Vagina (tissue), 2 donors: ENCODE measurements around the gene THSD7A.

Experiments used
- POLR2A ChIP-seq, 2 donors: fragments of 450-650 bp; IDR thresholded peaks; one replicate each; pipeline ENCODE4 v1.6.1; 2017; ENCODE audit warnings: antibody characterized with exemption in 2 of 2, mild to moderate bottlenecking in 2 of 2, moderate library complexity in 2 of 2
- POLR2AphosphoS5 ChIP-seq, 2 donors: sonication (generic); formaldehyde crosslinking; IDR thresholded peaks; one replicate each; pipeline ENCODE4 v1.9.0; 2017; ENCODE audit warnings: antibody characterized with exemption in 2 of 2, mild to moderate bottlenecking in 2 of 2, low read depth in 1 of 2; ENCODE audit not compliant: insufficient read depth in 1 of 2
- TF ChIP-seq, protein P1 (sequence below), 3 experiments: fragments of 450-650 bp in 2 of 3; fragments of 200-600 bp in 1 of 3; sonication (generic) in 1 of 3; IDR thresholded peaks; one replicate each; pipeline ENCODE4 v1.5.1; 2017 to 2019; ENCODE audit warnings: antibody characterized with exemption in 3 of 3, mild to moderate bottlenecking in 2 of 3, moderate library complexity in 2 of 3

DNA sequence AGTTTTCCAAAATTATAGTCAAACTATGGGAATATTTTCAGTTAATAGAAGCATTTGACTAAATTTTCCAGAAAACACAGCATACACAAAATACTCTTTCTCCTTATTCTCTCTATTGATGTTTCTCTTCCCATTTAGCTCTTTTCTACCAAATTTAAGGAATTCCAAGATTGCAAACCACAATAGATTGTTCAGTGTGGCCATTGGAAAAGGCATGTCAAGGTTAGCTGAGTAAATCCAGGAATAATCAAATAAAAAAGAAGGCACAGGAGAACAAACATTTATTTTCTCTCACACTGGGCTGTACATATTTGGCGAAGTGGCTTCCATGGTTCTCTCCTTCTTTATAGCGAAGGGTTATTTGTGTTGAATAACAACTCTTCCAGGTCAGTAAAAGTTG is 117.3 kb downstream of the THSD7A start:
- TF ChIP-seq, protein P1, sequence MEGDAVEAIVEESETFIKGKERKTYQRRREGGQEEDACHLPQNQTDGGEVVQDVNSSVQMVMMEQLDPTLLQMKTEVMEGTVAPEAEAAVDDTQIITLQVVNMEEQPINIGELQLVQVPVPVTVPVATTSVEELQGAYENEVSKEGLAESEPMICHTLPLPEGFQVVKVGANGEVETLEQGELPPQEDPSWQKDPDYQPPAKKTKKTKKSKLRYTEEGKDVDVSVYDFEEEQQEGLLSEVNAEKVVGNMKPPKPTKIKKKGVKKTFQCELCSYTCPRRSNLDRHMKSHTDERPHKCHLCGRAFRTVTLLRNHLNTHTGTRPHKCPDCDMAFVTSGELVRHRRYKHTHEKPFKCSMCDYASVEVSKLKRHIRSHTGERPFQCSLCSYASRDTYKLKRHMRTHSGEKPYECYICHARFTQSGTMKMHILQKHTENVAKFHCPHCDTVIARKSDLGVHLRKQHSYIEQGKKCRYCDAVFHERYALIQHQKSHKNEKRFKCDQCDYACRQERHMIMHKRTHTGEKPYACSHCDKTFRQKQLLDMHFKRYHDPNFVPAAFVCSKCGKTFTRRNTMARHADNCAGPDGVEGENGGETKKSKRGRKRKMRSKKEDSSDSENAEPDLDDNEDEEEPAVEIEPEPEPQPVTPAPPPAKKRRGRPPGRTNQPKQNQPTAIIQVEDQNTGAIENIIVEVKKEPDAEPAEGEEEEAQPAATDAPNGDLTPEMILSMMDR (IDR thresholded peaks at IDR 0.05), result no peak
- TF ChIP-seq POLR2A (IDR thresholded peaks at IDR 0.05) (no peak), POLR2AphosphoS5 (IDR thresholded peaks at IDR 0.05; ENCODE audit: insufficient read depth in 1 of 2, low read depth in 1 of 2) (no peak)
